Measurements from ENCODE around the gene PRDM16.

PRDM16 gene

DNA sequence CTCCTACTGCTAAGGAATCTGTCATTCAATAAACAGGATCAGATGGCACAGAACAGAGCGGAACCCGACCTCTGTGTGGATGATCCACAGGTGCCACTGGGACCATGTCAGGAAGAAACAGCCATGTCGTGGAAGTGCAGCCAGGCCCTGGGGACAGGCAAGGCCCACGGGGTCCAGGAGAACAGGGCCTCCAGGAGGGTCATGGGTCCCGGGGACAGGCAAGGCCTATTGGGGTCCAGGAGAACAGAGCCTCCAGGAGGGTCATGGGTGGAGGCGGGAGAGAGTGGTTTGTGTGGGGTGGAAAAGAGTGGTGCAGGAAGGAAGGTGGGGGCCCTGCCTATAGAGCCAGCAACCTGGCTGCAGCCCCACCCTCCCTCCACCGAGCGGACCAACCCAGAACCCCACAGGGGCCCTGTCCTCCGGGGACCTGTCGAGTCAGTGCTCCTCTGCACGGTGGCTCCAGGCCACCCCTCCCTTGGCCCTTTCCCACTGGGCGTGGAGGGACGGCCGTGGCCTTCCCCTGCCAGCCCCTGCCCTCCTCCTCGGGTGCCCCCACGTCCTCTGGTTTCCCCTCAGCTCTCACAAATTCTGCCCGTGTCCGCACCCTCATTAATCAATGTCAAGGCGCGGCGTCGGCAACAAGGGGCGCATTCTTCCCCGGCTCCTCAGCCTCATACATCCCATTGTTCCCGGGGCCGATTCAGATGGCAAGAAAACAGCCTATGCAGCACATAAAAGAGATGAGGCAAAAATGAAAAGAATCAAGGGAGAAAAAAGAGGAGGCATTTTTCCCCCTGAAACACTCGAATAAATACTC, 146.4 kb downstream of the PRDM16 start:
- DNase-seq: no peak

DNA sequence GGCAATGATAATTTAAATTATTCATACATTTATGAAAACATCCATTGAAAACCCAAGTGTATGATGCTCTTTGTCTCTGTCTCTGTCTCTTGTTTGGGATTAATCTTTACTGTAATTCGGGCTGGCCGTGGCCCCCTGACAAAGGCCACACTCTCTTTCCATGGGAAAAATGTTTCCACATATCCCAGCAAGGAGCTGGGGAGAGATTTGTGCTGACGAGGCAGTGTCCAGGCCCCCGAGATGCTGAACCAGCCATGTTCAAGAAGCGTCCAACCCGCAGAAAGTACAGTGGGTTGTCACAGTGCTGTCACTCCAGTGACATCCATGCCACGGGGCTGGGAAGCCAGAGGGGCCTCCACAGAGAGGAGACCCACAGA, 147.0 kb downstream of the PRDM16 start:
- DNase-seq: no peak

DNA sequence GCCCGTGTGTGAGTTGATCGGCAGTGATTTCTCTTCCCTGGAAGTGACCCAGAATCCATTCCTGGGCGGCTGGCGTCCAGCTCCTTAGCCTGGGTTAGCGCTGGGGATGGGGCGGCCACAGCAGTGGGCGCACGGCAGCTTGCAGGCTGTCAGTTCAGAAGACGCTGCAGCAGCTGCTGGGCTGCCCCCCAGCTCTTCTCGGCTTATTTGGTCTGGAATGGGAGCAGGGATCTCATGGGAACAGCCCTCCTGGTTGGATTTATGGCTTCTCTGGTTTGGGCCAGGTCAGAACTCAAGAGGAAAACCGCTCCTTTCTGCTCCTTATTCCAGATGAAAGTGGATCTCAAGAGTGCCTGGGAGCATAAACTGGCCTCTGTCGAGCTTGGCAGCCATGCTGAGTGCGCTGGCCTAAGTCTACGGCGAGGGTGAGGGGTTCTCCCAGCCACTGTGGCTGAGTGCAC, 148.2 kb downstream of the PRDM16 start:
- DNase-seq: no peak

DNA sequence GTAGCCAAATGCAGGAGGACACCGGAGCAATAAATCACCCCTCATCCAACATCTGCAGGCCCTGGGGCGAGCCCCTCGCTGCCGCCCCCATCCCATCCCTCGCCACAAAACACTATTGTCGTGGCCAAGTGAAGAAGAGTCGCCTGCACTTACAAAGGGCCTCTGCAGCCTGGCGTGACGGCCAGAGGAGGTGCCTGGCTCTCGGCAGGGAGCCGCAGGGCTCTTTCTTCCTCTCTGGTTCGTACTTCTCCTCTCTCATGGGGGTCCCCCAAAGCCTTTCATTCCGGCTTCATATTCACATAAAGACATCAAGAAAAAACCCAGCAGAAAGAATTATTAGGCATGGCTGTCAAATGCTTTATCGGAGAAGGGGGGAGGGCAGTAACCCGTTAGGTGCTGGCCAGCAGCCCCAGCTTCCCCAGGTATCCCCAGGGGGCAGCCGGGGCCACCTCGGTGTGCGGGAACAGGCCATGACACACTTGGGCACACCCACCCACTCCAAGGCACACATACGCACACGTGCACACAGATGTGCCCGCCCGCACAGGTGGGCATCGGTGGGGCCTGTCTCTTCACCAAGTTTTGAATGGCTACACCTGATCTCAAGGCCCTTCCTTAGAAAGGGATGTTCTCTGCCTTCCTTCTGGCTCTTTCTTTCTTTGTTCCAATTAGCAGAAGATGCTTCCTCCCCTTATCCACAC, 149.1 kb downstream of the PRDM16 start:
- DNase-seq: no peak

DNA sequence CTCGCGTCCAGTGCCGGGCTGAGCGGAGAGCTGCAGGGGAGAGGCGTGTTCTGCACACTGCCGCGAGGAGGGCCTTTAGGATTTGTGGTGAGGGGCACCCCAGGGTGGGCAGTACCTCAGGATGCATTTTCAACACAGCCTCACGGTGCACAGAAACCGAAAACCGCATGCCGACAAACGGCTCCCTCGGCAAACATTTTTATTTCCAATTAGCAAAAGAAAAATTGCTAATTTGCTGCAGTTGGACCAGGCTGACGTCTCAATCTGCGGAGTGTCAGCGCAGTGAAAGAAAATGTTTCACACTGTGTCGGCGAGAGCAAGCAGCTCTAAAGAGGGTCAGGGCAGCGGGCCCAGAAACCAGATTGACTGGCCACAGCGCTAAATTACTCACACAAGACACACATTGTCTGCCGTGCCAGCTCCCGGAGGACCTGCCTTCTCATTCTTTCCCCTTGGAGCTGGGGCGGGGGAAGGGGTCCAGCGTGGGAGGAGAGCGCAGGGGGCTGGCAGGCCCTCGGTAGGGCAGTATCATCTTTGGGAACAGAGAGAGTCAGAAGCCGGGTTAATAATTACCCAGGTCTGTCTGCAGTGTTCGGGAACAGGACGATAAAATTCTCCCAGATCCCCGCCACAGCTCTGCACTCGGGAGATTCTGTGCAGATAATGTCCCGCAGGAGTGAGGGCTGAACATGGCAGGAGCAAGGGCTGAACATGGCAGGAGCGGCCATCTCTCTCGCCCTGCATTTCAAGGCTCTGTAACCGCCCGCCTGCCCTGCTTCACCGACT, 150.2 kb downstream of the PRDM16 start:
- no peak for DNase-seq

DNA sequence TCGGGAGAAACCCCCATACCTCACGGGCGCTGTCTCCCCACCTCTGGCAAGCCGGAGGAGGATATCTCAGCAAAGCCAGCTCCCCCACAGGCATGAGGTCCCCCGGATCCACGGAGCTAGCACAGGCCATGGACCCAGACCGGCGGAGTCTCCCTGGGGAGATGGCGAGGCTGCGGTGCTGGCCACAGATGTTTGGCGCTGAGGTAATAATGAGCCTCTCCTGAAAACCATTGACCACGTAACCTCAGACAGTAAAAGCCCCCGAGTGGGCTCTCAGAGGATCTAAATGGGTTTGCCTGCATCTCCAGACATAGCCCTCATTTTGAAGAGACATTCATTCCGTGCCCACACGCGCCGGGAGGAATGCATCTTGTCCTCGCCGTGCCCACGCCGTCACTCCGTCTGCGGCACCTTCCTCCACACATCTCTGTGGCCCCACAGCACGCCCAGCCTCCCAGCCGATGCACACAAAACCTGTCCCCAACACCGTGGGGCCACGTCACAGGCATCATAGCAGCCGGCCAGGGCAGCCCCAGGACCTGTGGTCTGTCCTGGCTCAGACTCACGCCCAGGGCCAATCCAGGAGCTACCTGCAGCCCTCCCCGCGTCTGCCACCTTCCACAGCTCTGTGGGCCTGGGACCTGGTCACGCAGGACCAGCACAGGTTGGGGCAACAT, 150.9 kb downstream of the PRDM16 start:
- DNase-seq: no peak

DNA sequence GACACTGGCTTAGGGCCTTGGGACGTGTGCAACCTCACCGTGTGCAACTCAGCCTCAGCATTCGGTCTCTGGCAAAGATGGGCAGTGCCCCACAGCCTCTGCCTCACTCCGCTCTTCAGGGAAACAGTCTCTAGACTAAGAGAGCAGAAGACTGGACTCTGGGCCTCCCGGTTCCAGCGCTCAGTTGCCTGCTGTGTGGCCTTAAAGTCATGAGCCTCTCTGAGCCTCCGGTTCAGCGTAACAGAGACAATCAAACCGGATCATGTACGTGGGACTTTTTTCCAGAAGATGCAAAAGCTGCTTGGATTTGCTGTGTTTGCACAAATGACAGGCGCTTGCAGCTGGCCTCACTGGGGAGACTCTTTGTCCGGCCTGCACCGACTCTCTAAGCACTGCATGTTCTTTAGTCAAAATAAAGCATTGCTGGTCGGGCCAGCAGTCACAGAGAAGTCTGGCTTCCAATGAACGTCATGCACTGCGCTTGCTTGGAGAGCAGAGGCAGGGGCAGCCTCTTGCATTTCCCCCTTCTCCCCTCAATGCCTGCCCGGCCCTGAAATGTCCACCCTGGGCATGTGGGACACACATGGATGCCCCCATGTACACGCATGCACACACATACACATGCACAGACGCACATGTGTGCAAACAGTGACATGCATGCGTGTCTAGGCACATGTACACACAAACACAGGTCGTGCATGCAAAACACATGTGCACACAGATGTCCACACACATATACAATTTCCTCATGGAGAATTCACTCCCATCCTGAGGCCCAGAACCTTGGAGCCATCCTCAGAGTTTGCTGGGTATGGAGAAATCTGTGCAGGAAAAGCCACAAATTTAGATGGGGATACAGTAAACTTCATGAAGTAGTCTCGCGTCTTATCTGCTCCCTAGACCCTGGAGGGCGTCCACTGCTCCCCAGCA, 152.4 kb downstream of the PRDM16 start:
- DNase-seq: no peak

DNA sequence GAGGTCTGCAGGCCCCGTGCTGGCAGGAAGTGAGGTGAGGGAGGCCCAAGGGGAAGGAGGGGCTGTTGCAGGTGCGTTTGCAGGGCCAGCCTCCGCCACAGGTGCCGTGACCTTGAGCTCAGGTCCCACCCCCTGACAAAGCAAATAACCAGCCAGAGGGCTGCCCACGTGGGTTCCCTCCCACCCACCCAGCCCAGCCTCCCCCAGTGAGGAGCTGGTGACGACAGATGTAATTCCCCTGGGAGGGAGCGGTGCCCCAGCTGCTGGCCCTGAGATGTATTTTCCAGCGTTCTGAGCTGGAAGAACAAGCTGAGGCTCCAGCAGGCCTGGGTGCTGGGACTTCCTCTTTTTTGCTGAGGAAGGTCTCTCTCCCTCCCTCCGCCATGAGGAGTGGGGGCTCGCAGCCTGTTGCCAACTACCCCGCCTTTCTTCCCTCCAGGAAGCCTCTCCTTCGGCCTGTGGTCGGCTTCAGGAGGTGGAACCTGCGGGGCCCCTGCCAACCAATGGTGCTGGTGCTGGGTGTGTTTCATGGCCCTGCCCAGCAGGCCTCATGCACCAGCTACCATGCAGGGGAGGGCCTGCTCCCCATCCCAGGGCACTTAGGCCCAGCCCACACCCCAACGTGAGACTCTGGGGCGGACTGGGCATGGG, 153.2 kb downstream of the PRDM16 start:
- no peak for DNase-seq

DNA sequence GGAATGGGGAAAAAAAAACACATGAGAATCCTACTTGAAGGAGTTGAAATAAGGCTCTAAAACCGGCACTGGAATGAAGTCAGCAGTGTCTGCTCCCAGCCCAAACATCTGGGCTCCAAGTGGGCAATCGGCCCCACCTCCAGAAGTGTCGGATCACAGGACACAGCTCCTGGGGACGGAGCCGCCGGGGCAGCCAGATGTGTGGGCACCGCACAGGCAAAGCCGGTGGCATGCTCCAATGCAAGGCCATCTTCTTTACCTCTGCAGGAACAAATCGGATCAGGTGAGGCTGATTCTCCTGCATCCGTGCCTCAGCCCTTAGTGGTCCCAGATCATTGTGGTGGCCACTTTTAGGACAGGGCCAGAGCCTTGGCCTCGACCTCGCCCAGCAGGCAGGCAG, 156.7 kb downstream of the PRDM16 start:
- no peak for DNase-seq

DNA sequence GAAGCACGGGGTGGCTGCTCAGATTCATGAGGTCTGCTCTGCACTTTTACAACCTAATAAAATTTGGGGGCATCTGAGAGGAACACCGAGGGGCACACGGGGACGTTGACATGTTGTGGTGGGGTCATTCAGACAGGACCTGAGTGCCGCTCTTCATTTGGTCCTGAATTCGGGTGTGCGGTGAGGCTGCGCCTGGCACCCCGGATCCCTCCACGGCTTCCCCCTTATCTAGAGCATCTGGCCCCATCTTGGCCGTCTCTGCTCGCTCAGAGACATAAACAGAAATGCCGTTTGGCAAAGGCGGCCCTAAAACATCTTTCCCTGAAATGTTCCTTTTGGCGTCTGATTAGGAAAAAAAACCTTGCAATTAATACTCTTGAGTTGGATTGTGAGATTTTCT, 157.2 kb downstream of the PRDM16 start:
- DNase-seq: no peak

DNA sequence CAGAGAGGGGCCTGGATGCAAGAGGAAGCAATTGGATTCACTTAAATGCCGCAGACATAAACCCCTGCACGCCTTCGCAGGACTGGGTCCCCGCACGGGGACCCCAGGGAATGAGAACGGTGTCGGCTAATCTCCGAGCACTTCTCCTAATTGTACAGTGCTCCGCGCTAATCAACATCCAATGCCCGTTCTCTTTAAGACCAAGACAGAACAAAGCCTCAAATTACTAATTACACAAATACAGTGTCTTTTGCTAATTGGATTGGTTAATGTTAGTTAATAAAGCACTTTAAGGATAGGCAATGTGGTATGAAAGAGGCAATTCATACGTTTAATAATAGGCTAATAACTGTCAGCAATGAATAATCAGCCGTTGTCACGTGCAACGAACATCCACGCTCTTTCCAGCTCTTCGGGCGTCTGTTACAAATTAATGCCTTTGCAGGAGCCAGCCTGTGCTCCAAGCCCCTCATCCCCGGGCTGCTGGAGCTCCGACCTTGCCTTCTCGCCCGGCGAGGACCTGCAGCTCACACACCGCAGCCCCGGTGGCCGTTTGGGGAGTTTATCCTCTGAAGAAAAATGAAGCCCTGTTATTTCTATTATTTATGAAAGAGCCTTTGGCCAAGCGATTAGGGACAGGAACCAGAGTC, 157.8 kb downstream of the PRDM16 start:
- DNase-seq: no peak

DNA sequence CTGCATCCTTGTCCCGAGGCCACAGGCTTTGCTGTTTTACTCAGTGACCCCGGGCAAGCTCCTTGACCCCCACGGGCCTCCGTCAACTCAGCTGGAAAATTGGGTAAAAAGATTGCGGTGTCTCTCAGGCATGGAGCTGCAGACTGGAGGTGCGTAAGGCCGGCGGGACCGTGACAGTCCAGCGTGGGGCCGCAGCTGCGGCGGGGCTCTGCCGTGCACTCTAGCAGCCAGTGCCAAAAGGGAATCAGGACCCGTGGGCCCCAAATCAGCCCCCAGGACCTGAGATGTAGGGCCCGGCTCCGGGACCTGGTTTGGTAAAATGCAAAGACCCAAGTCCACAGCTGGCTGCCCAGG, 158.3 kb downstream of the PRDM16 start:
- DNase-seq: no peak

DNA sequence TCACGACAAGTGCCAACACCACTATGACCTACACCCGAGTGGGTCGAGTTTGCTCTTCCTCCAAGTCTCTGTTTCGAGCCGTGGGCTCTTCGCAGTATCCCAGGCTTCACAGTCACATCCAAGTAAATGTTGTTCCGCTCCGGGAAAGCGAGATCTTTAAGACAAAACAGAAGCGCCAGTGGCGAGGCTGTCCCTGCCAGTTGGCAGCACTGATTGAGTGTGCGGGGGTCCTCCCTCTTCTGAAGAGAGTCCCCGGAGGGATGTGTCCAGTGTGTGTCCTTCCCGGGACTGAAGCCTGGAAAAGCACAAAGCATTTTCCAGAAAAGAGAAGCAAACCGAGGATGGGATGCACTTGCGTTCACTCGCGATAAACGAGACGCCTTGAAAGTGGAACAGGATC, 158.9 kb downstream of the PRDM16 start:
- no peak for DNase-seq

DNA sequence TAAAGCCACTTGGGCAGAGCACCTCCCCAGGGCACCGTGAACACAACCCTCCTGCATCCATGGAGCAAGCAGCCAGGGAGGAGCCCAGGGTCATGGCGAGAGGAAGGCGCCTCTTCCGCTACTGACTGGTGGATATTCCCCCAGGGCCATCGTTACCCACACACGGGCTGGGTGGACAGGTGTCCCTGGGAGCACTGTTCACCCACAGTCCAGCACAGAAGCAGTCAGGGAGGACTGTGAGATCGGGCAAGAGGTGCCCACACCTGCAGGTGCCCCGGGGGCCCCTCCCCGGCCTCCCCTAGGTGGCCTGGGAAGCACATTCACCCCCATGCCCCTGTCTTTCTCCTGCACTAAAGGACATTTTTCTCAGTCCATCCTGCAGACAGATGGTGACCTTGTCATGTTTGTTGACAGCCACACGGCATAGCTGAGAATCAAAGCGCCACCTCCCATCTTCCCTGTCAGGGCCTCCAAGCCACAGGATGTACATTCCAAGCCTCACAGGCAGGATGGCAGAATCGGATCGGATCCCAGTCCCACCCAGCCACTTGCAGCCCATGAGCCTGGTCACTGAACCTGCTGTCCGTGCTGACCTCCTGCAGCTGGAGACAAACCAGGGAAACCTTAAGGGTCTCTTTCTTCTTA, 160.2 kb downstream of the PRDM16 start:
- no peak for DNase-seq

DNA sequence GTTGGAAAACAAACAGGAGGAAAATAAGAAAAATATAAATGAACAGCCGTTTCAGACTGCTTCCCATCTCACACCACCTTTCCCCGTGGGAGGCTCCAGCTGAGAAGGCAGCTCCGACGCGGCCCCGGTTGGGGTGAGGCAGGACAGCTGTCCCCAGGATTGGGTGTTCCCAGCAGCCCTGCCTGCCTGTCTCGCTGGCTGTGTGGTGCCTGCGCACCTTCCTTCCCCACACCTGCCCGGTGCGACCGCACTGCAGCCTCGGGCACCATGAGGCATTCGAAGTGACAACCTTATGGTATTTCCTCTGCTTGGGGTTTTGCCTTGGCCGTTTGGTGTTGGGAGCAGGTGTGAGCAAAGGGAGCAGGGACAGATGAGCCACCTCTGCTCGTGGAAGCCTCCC, 161.6 kb downstream of the PRDM16 start:
- no peak for DNase-seq

DNA sequence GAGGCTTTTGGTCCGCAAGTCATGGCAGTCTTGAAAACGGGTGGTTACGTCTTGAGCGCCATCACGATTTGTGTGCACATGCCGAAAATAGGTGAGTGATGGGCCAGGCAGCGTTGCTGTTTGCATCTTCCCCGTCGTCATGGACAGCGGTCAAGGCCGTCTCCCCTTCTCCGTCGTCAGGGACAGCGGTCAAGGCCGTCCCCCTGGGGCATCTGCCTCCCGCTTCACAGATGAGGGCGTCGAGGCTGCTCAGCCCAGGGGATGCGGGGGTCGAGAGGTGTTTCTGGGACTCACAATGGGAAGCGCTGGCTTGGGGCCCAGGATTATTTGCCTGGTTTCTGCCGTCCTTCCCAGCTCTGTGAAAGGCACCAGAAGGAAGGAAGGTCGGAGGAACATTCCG, 162.2 kb downstream of the PRDM16 start:
- DNase-seq: no peak

DNA sequence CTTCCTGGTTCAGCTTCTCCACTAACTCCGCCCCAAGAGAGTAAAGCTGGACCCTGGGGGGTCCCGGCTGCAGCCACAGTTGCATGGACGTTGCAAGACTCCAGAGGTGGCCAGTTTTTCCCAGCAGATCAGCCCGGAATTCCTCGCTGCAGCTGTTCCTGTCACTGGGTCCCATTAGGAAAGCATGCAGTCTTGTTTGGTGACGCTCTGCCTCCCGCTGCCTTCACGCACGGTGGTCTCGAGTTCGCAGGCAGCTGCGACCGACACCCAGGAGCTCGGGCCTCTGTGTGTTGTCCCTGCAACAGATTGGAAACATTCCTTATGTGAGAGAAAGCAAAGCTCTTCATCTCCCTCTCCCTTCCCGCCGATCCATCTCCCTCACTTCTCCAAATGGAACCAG, 162.8 kb downstream of the PRDM16 start:
- DNase-seq: no peak

DNA sequence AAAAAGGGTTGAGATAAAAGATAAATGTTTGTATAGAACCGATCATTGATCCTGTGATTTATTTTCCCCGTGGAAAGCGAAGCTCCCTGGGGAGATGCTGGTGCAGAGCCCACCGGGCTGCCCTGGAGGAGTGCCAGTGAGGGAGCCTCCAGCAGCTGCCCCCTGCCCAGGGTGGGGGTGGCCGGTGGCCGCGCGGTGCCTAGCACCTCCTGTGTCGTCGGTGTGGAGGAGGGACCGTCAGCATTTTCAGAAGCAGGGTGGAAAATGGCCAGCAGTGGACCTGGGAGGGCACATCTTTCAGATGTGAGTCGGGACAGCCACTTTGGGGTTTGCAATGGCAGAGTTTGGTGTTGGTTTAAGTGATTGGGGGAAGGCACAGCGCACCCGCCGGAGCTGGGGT, 164.0 kb downstream of the PRDM16 start:
- no peak for DNase-seq

DNA sequence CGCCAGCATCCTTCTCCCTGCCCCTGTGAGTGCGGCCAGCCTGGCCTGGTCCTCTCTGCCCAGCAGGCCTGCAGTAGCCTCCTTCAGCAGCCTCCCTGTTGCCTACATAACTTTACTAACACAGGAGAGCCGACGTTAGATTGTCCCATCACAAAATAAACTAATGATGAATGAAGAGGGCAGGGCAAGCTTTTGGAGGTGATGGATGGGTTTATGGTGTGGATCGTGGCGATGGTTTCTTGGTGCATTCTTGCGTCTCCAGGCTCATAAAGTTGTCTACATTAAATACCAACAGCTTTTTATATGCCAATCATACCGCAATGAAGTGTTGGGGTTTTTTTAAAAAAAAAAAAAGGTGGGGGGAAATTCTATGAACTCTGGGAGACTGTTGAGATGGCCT, 164.5 kb downstream of the PRDM16 start:
- DNase-seq: no peak

DNA sequence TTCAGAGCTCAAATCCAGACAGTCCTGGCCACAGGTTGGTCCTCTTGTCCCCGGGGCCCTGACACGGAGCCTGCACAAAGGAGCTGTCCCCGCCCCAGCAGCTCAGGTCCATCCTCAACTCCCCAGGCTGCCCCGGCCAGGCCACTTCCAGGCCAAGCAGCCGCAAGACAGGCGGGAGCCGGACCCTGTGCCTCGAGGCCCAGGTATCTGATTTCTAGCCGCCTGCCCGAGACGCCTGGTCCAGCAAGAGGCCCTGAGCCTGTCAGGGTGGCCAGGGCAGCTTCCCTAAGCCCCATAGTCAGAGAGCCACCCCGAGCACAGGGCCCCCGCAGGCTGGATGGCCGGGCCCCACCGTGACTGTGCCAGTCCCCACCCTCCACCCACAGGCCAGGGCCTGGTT, 165.3 kb downstream of the PRDM16 start:
- no peak for DNase-seq

DNA sequence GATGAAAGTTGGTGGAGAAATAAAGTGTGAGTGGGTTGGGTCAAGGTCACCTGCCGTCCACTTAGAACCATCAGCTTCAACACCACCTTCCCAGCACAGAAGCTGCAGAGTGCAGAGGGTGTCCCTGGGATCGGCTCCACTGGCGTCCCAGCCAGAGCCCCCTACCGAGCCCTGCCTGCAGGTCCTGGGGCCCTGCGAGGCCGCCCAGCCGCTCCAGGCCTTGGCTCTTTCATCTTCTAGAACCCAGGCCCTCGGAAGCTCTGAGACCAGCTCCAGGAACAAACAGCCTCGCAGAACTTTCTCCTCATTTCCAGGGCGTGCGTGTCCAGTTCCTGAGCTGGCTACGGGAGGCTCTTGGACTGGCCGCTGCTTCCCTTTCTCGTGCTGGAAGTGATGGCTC, 166.0 kb downstream of the PRDM16 start:
- DNase-seq: no peak

All from NK-92 treated with Interleukin-12 subunit alpha and Interleukin-12 subunit beta, amount 100 ng/mL, for 24 hours (cell line).